ENCODE data around the gene CNTNAP2. TPM values are rescaled to one million over a fixed set of nuclear protein-coding genes. Genes with fewer than 3 reads are reported as not detected.

Gene CNTNAP2
- total RNA-seq, 1 donor, result 0.54 TPM

DNA sequence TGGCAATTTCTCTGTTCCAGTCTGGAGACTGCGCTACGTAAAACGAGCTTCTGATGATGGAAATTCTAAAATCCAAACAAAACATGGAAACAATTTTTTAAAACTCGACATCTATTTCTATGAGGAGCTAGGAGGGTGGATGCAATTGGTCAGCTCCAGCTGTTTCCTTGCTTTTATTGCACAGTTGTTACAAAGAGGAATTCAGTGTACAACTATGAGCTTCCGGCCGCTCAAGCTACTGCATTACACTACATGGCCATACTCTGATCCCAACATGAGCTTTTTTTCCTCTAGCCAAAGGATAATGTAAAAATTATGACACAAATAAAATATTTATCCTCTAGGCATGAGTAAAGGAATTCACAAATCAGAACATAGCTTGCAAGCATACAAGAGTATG, 2070.9 kb downstream of the CNTNAP2 start:
- DNase-seq (ENCODE audit: low read depth in 2 of 3, low spot score in 2 of 3), result no peak

- peak in 2 of 3 donors; percentile 18 to 54 for DNase-seq (ENCODE audit: low read depth in 2 of 3, low spot score in 2 of 3)
These were observed 2074.9 kb downstream of the CNTNAP2 start for GRCh38 chr7:148191391-148192065.

DNA sequence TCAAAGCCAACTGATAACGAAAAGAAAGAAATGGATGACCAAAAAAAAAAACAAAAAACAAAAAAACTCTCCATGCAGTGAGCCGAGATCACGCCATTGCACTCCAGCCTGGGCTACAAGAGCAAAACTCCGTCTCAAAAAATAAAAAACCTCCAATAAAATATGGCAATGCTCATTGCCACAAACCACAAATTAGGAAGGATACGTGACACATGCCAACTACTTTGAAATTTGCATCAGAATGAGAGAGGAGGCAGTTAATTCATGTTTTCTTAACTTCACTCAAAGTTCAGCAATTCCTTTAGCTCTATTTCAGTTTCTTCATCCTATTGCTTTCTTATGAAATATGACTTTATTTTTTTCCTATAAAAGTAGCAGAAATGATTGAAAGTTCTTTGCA, 2075.9 kb downstream of the CNTNAP2 start:
- DNase-seq (ENCODE audit: low read depth in 2 of 3, low spot score in 2 of 3), result peak in 2 of 3 donors; percentile 8 to 14

DNA sequence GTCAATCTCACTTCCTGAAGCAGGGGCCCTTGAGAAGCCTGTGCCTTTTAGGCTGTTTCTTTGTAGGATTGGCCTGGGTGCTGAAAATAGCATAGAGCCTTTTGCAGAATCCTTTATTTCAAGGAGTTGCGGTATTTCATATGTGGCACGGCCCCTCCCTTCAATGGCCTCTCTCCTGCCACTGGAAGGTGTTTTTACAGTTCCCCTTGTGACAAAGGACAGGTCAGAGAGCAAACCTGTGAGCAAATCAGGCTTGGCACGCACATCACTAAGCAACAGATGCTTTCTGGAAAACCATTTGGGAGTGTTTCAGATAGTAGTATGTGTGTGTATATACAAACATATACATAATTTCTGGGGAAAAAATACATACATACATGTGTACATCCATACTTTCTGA, 2085.4 kb downstream of the CNTNAP2 start:
- DNase-seq (ENCODE audit: low read depth in 2 of 3, low spot score in 2 of 3), result no peak

DNA sequence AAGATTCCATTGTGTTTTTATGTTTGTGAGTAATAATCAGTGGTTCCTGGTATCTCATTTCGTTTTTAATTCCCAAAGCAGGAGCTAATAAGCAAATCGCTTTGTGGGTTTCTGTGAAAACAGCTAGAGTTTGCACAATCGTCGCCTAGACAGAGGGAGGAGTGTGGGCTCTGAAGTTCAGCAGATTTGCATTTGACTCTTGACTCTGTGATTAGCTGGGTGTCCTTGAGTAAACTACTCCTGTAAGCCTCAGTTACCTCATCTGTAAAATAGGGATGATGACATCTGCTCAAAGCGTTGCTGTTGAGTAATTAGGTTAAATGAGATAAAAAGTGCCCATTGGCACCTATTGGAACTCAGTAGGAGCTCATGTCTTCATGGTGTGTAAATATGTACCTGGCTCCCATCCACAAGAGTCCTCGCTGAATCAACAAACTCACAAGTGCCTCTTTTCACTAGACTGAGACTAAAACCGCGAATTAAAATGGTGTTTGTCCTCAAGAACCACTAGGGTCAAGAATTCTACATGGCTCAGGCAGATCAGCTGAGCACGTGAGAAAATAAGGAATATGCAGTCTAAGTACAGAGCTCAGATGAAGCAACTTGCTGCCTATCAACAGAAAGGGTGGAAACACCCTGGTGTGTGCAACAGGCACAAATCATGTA, 2088.2 kb downstream of the CNTNAP2 start:
- no peak for DNase-seq (ENCODE audit: low read depth in 2 of 3, low spot score in 2 of 3)

DNA sequence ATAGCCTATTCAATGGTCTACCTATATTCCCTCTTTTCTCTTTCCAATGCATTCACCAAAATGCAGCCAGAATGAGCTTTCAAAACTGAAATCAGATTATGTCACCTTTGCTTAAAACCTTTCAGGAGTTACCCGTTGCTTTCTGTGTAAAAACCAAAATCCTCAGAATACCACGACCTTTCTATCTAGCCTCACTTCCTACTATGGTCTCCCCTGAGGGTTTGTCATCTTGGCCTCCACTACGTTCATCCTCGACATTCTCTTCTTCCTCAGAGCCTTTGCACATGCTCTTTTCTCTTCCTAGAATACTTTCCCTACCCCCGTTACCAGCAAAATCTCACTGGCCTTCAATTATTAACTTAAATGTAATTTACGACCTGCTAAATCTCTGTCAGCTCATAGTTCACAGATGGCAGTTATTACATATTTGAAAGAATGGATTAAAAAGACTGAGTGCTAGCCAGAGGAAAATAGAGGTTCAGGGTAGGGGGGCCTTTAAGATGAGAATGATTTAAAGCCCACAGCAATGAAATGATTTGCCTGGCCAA, 2093.1 kb downstream of the CNTNAP2 start:
- DNase-seq (ENCODE audit: low read depth in 2 of 3, low spot score in 2 of 3), result no peak

GRCh38 chr7:148210804-148211325, 2094.3 kb downstream of the CNTNAP2 start:
- no peak for DNase-seq (ENCODE audit: low read depth in 2 of 3, low spot score in 2 of 3)

GRCh38 chr7:148211740-148212151, 2095.1 kb downstream of the CNTNAP2 start:
- no peak for DNase-seq (ENCODE audit: low read depth in 2 of 3, low spot score in 2 of 3)

DNA sequence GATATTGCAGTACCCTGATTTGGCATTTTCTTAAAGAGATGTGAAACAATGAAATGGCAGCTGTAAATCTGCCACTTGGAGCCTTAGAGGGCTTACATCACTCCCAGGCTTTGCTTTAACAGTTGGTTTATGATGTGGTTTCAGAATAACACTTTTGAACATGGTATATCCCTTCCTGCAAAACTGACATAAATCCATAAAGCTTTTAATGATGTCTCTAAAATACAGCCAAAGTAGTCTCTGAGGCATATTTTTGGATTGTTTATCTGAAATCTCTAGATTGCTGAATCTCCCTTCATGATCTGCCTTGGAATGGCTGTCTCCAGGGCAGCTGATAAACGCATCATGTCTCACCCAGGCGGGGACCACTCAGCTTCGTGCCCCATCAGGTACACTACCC, 2096.1 kb downstream of the CNTNAP2 start:
- DNase-seq (ENCODE audit: low read depth in 2 of 3, low spot score in 2 of 3), result no peak

DNA sequence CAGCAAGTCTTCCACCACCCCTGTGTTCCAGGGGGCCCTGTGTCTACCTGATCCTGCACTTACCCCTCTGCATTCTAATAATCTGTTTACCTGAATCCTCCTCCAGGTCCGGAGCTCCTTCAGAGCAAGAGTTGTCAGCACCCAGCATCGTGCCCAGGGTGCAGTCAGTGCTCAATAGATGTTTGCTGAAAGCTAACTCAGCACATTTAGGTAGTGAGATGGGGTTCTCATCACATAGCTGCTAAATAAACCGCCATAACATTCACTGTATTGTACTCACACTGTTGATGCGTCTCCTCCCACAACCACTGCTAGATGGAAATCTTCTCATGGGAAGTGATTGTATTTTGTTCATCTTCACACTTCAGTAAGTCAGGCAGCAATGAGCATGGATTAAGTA, 2097.5 kb downstream of the CNTNAP2 start:
- no peak for DNase-seq (ENCODE audit: low read depth in 2 of 3, low spot score in 2 of 3)

DNA sequence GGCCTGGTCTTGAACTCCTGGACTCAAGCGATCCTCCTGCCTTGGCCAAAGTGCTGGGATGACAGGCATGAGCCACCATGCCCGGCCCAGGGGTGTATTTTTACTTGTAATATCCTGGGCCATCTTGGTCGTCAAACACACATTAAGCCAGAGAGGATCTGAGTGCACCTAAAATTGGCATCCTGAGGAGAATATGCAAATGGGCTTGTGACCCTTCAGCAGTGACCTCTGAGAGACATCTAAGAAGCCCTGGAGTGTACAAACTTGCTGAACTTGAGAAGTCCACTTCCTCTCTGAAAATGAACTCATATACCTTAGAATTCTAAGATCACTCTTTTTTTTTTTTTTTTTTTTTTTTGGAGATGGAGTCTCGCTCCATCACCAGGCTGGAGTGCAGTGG, 2102.0 kb downstream of the CNTNAP2 start:
- DNase-seq (ENCODE audit: low read depth in 2 of 3, low spot score in 2 of 3), result no peak

GRCh38 chr7:148222721-148223120, 2106.1 kb downstream of the CNTNAP2 start:
- DNase-seq (ENCODE audit: low read depth in 2 of 3, low spot score in 2 of 3), result no peak

DNA sequence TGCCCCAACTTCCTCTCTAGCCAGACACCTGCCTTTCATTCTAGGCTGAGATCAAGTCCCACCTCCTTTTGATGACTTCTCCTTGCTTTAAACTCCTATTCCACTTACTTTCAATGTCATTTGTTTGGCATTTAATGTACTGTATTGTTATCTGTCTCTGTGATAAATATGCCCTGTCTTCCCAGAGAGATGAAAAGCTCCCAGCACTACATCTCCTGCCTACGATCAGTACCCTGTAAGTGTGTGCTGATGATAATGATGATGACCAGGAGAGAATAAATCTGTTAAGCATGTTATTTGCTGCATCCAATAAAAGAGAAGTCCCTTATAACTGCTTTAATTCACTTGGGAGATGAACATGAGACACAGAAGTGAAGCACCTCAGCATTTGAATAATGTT, 2106.6 kb downstream of the CNTNAP2 start:
- no peak for DNase-seq (ENCODE audit: low read depth in 2 of 3, low spot score in 2 of 3)

- DNase-seq (ENCODE audit: low read depth in 2 of 3, low spot score in 2 of 3), result no peak
These were observed 2107.1 kb downstream of the CNTNAP2 start for GRCh38 chr7:148223738-148224137.

GRCh38 chr7:148230296-148230695, 2113.7 kb downstream of the CNTNAP2 start:
- no peak for DNase-seq (ENCODE audit: low read depth in 2 of 3, low spot score in 2 of 3)

DNA sequence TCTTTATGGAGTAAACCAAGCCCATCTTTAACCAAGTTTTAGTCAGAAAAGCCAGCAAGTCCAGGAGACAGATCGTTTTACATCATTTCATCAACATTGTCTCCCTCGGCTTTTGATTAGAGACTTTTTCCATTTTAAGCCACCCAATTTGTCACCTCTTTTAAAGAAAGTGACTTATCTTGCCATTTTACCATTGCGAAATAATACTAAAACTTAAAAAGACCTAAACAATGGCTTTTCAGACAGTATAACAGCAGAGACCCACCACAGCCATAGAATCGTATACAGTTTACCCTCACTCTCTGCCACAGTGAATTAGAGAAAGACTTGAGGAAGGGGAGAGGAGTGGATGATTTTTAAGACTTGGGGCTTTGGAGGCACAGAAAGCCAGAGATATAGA, 2114.3 kb downstream of the CNTNAP2 start:
- no peak for DNase-seq (ENCODE audit: low read depth in 2 of 3, low spot score in 2 of 3)

- DNase-seq (ENCODE audit: low read depth in 2 of 3, low spot score in 2 of 3), result no peak
These were observed 2116.2 kb downstream of the CNTNAP2 start for GRCh38 chr7:148232784-148233183.

GRCh38 chr7:148234715-148235114, 2118.1 kb downstream of the CNTNAP2 start:
- no peak for DNase-seq (ENCODE audit: low read depth in 2 of 3, low spot score in 2 of 3)

- DNase-seq (ENCODE audit: low read depth in 2 of 3, low spot score in 2 of 3), result no peak
These were observed 2122.2 kb downstream of the CNTNAP2 start for GRCh38 chr7:148238761-148239325.

DNA sequence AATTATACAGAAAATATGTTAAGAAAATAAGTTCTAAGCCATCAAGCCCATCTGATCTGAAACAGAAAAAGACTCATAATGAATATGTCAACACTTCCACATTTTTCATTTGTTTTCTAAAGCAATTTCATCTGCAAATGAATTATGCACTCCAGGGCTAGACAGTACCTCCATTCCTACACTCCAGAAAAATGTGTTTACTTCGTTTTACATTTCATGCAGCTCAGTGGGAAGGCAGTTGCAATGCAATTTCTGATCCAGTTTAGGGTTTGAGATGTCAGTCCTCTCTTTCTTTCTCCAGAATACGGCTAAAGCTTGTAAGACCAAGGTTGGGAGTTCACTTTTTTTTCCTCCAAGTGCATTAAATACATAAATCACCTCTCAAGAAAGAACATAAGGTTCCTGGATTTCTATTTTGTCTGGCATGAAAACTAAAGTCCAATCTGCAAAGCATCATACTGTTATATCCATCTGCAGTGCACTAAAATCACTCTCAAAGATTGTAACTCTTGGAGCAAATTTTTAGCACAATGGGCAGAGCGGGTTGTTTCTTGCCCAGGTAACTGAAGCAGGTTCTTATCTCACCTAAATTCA, 2125.2 kb downstream of the CNTNAP2 start:
- DNase-seq (ENCODE audit: low read depth in 2 of 3, low spot score in 2 of 3), result no peak

DNA sequence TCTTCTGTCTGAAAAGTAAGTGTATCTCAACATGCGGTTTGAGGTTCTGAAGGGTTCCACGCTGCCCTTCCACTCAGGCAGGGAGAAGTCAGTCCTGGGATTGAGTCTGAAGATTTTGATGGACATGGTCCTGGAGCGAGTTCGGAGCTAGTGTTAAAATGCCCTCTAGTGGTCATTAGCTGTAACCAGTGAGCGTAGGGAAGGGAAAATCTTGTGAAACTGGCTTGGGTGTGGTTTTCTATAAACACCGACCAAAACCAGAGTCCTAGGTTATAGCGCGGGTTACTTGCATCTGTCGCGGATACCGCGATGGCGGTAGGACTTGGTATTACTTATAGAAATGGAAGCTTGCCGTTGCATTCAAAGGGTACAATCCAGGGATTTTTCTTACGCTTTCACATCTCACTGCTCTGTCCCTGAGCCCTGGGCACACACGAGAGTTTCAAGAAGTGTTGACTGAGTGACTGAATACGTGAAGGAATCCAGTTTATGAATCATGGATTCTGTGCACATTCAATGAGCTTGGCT, 2125.8 kb downstream of the CNTNAP2 start:
- peak in 2 of 3 donors; percentile 16 to 46 for DNase-seq (ENCODE audit: low read depth in 2 of 3, low spot score in 2 of 3)

Data from hematopoietic multipotent progenitor cell (in vitro differentiated cells).